Measurements from ENCODE around the gene SLC22A31.
"Not testable (repeated sequence)": the region's sequence is repeated elsewhere in the genome, so short reads cannot be mapped to it uniquely, and the experiment has no call there.

- TF ChIP-seq CHD2 (IDR thresholded peaks at IDR 0.05; ENCODE audit: low read length, partially characterized antibody); GABPA (IDR thresholded peaks at IDR 0.05; ENCODE audit: low read depth); USF2 (IDR thresholded peaks at IDR 0.05; ENCODE audit: borderline replicate concordance, low read depth, low read length); RFX5 (IDR thresholded peaks at IDR 0.05; ENCODE audit: low read length); CTCF (IDR thresholded peaks at IDR 0.05); GATA2 (CRISPR knock-in tag; IDR thresholded peaks at IDR 0.05); TAF1 (IDR thresholded peaks at IDR 0.05; ENCODE audit: borderline replicate concordance, low read depth, low read length); EP300 (IDR thresholded peaks at IDR 0.05; ENCODE audit: borderline replicate concordance in 1 of 2, low read depth in 1 of 2, low read length in 1 of 2); EZH2phosphoT487 (IDR thresholded peaks at IDR 0.05; ENCODE audit: borderline replicate concordance, low read depth); SIN3A (IDR thresholded peaks at IDR 0.05; ENCODE audit: borderline replicate concordance, low read depth, low read length); FOXM1 (IDR thresholded peaks at IDR 0.05; ENCODE audit: low read depth): not testable (repeated sequence)
Observed at GRCh38 chr16:89185887-89186592, 14.3 kb downstream of the SLC22A31 start.

Measured in SK-N-SH (cell line).